C4-2B (cell line): ENCODE data around the gene TXN2.

Experiments used
- ZFX ChIP-seq: fragments of 450-650 bp; IDR thresholded peaks from 2 replicates; pipeline ENCODE4 v1.6.1; 2017
- TF ChIP-seq, protein P1 (sequence below): fragments of 450-650 bp; conservative IDR thresholded peaks from 2 replicates; pipeline ENCODE4 v1.5.1; 2017; ENCODE audit warnings: mild to moderate bottlenecking

DNA sequence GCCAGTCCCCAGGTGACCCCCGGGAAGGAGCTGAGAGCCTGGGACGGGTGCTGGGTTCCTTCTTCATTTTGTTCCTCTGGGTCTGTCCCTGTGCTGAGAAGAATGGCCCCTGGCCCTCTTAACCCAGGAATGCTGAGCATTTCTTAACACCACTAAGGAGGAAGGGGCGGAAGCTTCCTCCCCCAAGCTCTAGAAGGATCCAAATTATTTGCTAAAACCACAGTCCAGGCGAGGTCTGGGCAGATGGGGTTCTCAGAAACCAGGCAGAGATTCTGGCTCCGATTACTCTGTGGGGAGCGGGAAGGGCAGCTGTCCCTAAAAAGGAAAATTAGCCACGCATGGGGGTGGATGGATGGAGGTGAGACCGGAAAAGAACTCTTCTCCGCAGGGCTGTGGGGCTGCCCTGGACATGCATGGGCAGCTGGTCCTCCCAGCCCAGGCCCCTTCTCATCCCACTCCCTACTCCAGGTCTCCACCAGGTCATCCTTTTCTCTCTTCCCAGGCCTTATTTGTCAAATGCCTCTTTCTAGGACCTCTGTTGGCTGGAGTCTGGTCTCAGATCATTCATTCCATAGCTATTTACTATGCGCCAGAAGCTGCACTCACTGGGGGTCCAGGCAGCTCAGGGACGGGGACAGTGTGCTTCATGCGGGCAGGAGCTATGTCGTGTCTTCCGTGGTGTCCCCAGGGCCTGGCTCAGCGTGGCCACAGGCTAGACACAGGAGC, 48.7 kb downstream of the TXN2 start:
- TF ChIP-seq, protein P1, sequence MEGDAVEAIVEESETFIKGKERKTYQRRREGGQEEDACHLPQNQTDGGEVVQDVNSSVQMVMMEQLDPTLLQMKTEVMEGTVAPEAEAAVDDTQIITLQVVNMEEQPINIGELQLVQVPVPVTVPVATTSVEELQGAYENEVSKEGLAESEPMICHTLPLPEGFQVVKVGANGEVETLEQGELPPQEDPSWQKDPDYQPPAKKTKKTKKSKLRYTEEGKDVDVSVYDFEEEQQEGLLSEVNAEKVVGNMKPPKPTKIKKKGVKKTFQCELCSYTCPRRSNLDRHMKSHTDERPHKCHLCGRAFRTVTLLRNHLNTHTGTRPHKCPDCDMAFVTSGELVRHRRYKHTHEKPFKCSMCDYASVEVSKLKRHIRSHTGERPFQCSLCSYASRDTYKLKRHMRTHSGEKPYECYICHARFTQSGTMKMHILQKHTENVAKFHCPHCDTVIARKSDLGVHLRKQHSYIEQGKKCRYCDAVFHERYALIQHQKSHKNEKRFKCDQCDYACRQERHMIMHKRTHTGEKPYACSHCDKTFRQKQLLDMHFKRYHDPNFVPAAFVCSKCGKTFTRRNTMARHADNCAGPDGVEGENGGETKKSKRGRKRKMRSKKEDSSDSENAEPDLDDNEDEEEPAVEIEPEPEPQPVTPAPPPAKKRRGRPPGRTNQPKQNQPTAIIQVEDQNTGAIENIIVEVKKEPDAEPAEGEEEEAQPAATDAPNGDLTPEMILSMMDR: no peak
- no peak for TF ChIP-seq ZFX
